Measurements from ENCODE around the gene DPYD.

- TF ChIP-seq YY1 (IDR thresholded peaks at IDR 0.05; ENCODE audit: insufficient read depth, insufficient read length) (no peak), ZNF274 (IDR thresholded peaks at IDR 0.05; ENCODE audit: low read depth, low read length) (no peak), SUZ12 (IDR thresholded peaks at IDR 0.05; ENCODE audit: extremely low read depth, insufficient read depth, insufficient read length) (no peak)
These were observed 227.2 kb downstream of the DPYD start for GRCh38 chr1:97693601-97694000.
